Measurements from ENCODE around the gene CYTH2. TPM values are rescaled to one million over a fixed set of nuclear protein-coding genes. Genes with fewer than 3 reads are reported as not detected.
"Not testable (repeated sequence)": the region's sequence is repeated elsewhere in the genome, so short reads cannot be mapped to it uniquely, and the experiment has no call there.

CYTH2 gene
- total RNA-seq, 1 donor from 2014 or later = 139 TPM

DNA sequence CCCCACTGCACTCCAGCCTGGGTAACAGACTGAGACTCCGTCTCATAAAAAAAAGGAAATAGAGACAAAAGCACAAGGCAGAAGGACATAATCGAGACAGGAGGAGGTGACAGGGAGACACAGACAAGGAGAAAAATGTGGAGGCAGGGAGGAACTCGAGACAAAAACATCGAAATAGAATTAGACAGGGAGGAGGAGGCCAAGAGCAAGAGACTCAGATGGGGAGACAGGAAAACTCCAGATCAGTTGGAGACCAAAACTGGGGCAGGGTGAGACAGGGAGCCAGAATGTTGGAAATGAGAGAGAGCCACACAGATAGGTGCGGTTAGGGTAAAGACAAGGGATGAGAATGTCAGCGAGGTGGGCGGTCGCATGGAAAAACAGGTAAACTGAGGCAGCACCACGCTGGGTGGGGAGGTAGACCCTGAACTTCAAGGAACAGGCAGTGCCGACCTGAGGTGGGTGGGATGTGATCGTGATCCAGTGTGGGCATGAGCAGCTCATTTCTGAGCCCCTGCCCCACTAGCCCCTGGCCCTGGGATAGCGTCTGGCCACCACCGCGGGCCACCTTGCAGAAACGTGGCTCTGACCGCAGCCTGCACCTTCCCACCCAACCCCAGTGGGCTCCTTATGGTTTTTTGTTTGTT, 15.2 kb downstream of the CYTH2 start:
- Mint-ChIP-seq H3K9me3 (no peaks in the 10 kb centered on the region), H3K4me3 (peak overlapping the region; percentile 24)

DNA sequence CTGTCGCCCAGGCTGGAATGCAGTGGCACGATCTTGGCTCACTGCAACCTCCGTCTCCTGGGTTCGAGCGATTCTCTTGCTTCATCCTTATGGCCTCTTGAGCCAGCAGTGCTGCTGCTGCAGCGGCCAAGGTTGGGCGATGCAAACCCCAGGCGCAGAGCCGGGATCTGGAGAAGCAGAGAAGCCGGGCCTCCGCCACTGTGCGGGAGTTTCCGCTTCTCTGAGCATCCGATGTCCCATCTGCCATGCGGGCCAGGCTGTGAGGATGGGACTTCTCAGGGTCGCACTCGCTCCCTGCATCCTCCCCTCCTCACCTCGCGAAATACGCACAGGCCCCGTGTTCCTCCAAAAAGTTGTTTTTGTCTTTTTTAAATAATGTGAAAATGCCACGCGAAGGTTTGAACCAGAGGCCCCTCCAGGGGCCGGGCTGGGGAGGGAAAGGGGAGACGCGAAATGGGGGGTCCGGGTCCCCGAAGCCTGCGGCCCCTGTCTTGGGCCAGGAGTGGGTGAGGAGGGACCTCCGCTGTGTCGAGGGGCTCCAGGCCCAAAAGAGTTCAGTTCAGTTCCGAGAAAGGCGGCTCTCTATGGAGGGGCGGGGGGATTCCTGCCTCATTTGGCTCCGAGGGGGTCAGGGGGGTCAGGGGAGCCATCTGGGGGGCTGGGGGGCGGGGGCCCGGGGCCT, 15.9 kb downstream of the CYTH2 start:
- H3K9me3 Mint-ChIP-seq = no peaks in the 10 kb centered on the region

More for the DNA sequence above, 15.2 kb downstream of the CYTH2 start:
- Mint-ChIP-seq H3K36me3 (peaks cover 12% of the 10 kb centered on the region), H3K27me3 (no peaks in the 10 kb centered on the region), H3K4me1 (ENCODE audit: unreplicated experiment) (peaks cover 5% of the 10 kb centered on the region), H3K27ac (peak overlapping the region; percentile 71)
- no peak for DNase-seq (ENCODE audit: extremely low spot score, unreplicated experiment)
- TF ChIP-seq, protein P1, sequence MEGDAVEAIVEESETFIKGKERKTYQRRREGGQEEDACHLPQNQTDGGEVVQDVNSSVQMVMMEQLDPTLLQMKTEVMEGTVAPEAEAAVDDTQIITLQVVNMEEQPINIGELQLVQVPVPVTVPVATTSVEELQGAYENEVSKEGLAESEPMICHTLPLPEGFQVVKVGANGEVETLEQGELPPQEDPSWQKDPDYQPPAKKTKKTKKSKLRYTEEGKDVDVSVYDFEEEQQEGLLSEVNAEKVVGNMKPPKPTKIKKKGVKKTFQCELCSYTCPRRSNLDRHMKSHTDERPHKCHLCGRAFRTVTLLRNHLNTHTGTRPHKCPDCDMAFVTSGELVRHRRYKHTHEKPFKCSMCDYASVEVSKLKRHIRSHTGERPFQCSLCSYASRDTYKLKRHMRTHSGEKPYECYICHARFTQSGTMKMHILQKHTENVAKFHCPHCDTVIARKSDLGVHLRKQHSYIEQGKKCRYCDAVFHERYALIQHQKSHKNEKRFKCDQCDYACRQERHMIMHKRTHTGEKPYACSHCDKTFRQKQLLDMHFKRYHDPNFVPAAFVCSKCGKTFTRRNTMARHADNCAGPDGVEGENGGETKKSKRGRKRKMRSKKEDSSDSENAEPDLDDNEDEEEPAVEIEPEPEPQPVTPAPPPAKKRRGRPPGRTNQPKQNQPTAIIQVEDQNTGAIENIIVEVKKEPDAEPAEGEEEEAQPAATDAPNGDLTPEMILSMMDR (conservative IDR thresholded peaks at IDR 0.05) = no peak

DNA sequence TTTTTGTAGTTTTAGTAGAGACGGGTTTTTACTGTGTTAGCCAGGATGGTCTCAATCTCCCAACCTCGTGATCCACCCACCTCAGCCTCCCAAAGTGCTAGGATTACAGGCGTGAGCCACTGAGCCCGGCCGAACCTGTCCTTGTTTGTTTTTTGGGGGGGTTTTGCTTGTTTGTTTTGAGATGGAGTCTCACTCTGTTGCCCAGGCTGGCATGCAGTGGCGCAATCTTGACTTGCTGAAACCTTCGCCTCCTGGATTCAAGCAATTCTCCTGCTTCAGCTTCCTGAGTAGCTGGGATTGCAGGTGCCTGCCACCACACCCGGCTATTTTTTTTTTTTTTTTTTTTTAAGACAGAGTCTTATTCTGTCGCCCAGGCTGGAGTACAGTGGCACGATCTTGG, 17.5 kb downstream of the CYTH2 start:
- not testable (repeated sequence) for H3K36me3 Mint-ChIP-seq; DNase-seq (ENCODE audit: extremely low spot score, unreplicated experiment); H3K27ac Mint-ChIP-seq; H3K9me3 Mint-ChIP-seq; H3K27me3 Mint-ChIP-seq; H3K4me3 Mint-ChIP-seq
- H3K4me1 Mint-ChIP-seq (ENCODE audit: unreplicated experiment) = peaks cover 12% of the 10 kb centered on the region

More for the DNA sequence above, 15.9 kb downstream of the CYTH2 start:
- H3K27ac Mint-ChIP-seq = no peak overlapping the region
- peaks cover 8% of the 10 kb centered on the region for H3K36me3 Mint-ChIP-seq
- H3K4me1 Mint-ChIP-seq (ENCODE audit: unreplicated experiment) = peaks cover 5% of the 10 kb centered on the region
- TF ChIP-seq, protein P1 (conservative IDR thresholded peaks at IDR 0.05) = no peak
- H3K27me3 Mint-ChIP-seq = no peaks in the 10 kb centered on the region
- H3K4me3 Mint-ChIP-seq = no peak overlapping the region
- no peak for DNase-seq (ENCODE audit: extremely low spot score, unreplicated experiment)

DNA sequence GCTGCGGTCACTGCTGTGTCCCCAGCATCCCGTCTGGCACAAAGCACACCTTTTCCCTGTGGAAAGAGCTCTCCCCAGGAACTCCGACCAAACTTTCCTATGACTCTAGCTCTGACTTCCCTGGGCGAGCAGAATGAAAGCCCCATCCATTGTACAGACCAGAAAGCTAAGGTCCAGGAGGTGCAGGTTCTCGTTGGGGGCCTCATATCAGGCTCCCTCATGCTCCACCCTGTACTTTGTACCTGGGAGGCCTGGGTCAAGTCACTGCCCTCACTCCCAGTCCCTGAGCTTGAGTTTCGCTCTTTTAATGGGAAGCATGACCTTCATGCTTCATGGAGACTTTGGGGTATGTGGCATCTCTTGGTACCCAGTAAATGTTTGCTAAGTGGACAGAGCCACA, 18.4 kb downstream of the CYTH2 start:
- TF ChIP-seq, protein P1 (conservative IDR thresholded peaks at IDR 0.05) = no peak
- Mint-ChIP-seq H3K4me3 (no peak overlapping the region), H3K36me3 (peaks cover 3% of the 10 kb centered on the region), H3K27ac (no peak overlapping the region), H3K4me1 (ENCODE audit: unreplicated experiment) (peaks cover 20% of the 10 kb centered on the region), H3K27me3 (peaks cover 17% of the 10 kb centered on the region), H3K9me3 (peaks cover 3% of the 10 kb centered on the region)
- DNase-seq (ENCODE audit: extremely low spot score, unreplicated experiment) = no peak

DNA sequence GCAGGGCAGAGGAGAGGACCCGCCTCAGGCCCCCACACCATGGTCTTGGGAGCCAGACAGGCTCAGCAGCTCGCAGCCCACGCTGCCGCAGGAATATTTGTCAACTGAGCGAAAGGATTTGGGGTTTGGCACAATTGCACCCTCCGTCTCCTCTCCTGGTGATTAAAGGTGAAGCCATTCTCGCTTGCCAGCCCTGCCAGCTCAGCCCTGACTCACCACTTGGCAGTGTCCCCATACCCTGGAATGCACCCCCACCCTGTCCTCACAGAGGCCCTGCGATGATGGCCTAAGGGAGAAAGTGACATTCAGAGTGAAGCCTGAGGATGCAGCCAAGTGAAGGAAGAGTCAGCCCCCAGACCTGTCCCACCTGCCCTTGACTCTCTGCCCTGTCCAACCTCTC, 18.8 kb downstream of the CYTH2 start:
- peaks cover 24% of the 10 kb centered on the region for H3K4me1 Mint-ChIP-seq (ENCODE audit: unreplicated experiment)
- TF ChIP-seq, protein P1 (conservative IDR thresholded peaks at IDR 0.05) = no peak
- H3K27ac Mint-ChIP-seq = peak overlapping the region; percentile 45
- H3K36me3 Mint-ChIP-seq = peaks cover 3% of the 10 kb centered on the region
- DNase-seq (ENCODE audit: extremely low spot score, unreplicated experiment) = no peak
- H3K27me3 Mint-ChIP-seq = peaks cover 21% of the 10 kb centered on the region
- H3K4me3 Mint-ChIP-seq = peak overlapping the region; percentile 16
- H3K9me3 Mint-ChIP-seq = peaks cover 6% of the 10 kb centered on the region

DNA sequence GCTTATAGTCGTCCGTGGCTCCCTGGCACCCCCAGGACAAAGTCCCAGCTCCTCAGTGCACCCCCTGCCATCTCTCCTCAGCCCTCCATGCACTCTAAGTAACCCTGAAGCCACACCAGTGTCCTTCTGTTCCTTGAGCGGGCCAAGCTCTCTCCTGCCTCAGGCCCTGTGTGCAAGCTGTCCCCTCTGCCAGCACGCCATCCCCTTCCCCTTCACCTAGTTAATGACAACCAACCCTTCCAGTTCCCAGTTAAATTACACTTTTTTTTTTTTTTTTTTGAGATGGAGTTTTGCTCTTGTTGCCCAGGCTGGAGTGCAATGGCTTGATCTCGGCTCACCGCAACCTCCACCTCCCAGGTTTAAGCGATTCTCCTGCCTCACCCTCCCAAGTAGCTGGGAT, 19.3 kb downstream of the CYTH2 start:
- H3K9me3 Mint-ChIP-seq; DNase-seq (ENCODE audit: extremely low spot score, unreplicated experiment); H3K36me3 Mint-ChIP-seq: not testable (repeated sequence)
- H3K4me1 Mint-ChIP-seq (ENCODE audit: unreplicated experiment) = peaks cover 24% of the 10 kb centered on the region
- peak overlapping the region; percentile 45 for H3K27ac Mint-ChIP-seq
- H3K4me3 Mint-ChIP-seq = peak overlapping the region; percentile 16
- peaks cover 22% of the 10 kb centered on the region for H3K27me3 Mint-ChIP-seq

Measured in type B pancreatic cell (in vitro differentiated cells).